SK-N-SH (cell line): ENCODE data around the gene NOX5. TPM values are rescaled to one million over a fixed set of nuclear protein-coding genes. Genes with fewer than 3 reads are reported as not detected.

ENCODE experiments used
- CTCF ChIA-PET: fragments of 300-600, 350-600 bp; formaldehyde crosslinking; extraction: SDS; loops from one replicate; lab custom pipeline; 2021; lab: Yijun Ruan, JAX
- POLR2A ChIA-PET: fragments of 350-600 bp; sonication (Branson Sonifier 250); formaldehyde crosslinking; extraction: SDS; loops from one replicate; lab custom pipeline; 2020; ENCODE audit warnings: antibody characterized with exemption, inconsistent platforms; lab: Yijun Ruan, JAX
- DNase-seq: peaks from one replicate; pipeline ENCODE4 v3.0.0; 2012
- H2AFZ ChIP-seq: fragments of 200-600 bp; sonication (generic); 2 replicates; pipeline ENCODE4 v1.8.1; 2016; ENCODE audit warnings: antibody characterized with exemption, mild to moderate bottlenecking, low read depth
- H3F3A ChIP-seq: fragments of 200-600 bp; sonication (generic); replicated peaks from 2 replicates; pipeline ENCODE3; 2016; ENCODE audit warnings: antibody characterized with exemption, mild to moderate bottlenecking; ENCODE audit not compliant: insufficient read depth
- H3K27ac ChIP-seq, 2 experiments: fragments of 200-500 bp in 1 of 2; fragments of 200-600 bp in 1 of 2; sonication (Bioruptor generic) in 1 of 2; sonication (generic), shearing (Covaris generic) in 1 of 2; 2 replicates each; pipeline versions ENCODE4 v1.5.1 to v1.6.1; 2014 to 2016; ENCODE audit warnings: low read depth in 2 of 2, inconsistent platforms in 1 of 2, low read length in 1 of 2, mild to moderate bottlenecking in 1 of 2, mixed read lengths in 1 of 2
- H3K27me3 ChIP-seq: fragments of 200-600 bp; sonication (generic), shearing (Covaris generic); 2 replicates; pipeline ENCODE4 v1.6.1; 2016; ENCODE audit warnings: mixed run types; ENCODE audit not compliant: insufficient read depth
- H3K36me3 ChIP-seq, 2 experiments: fragments of 200-500 bp in 1 of 2; fragments of 200-600 bp in 1 of 2; sonication (Bioruptor generic) in 1 of 2; sonication (generic) in 1 of 2; replicated peaks in 1 of 2; 2 replicates each; pipeline versions ENCODE3 to v1.5.1; 2014 to 2016; ENCODE audit warnings: low read length in 1 of 2, mild to moderate bottlenecking in 1 of 2; ENCODE audit not compliant: insufficient read depth in 2 of 2, control insufficient read depth in 1 of 2
- H3K4me1 ChIP-seq, 2 experiments: fragments of 200-500 bp in 1 of 2; fragments of 200-600 bp in 1 of 2; sonication (Bioruptor generic) in 1 of 2; sonication (generic), shearing (Covaris generic) in 1 of 2; 2 replicates each; pipeline versions ENCODE4 v1.5.1 to v1.6.1; 2014 to 2016; ENCODE audit warnings: low read depth in 1 of 2, low read length in 1 of 2, mixed run types in 1 of 2; ENCODE audit not compliant: insufficient read depth in 2 of 2, control insufficient read depth in 1 of 2
- H3K4me2 ChIP-seq: fragments of 200-600 bp; sonication (generic), shearing (Covaris generic); 2 replicates; pipeline ENCODE4 v1.6.1; 2017; ENCODE audit warnings: mixed run types
- H3K4me3 ChIP-seq, 2 experiments: fragments of 200-500 bp in 1 of 2; fragments of 200-600 bp in 1 of 2; sonication (Bioruptor generic) in 1 of 2; sonication (generic), shearing (Covaris generic) in 1 of 2; 2 replicates each; pipeline versions ENCODE4 v1.5.1 to v1.8.1; 2014 to 2016; ENCODE audit warnings: low read depth in 2 of 2, inconsistent platforms in 1 of 2, low read length in 1 of 2, mild to moderate bottlenecking in 1 of 2, mixed read lengths in 1 of 2, moderate library complexity in 1 of 2
- H3K79me2 ChIP-seq: fragments of 200-600 bp; sonication (generic); 2 replicates; pipeline ENCODE4 v1.8.1; 2017; ENCODE audit warnings: mild to moderate bottlenecking; ENCODE audit not compliant: insufficient read depth
- H3K9ac ChIP-seq: fragments of 200-600 bp; sonication (generic); 2 replicates; pipeline ENCODE4 v1.6.1; 2017; ENCODE audit warnings: mixed run types
- H3K9me2 ChIP-seq: fragments of 200-600 bp; sonication (generic); 2 replicates; pipeline ENCODE4 v1.6.1; 2017; ENCODE audit warnings: mixed run types
- H3K9me3 ChIP-seq: fragments of 200-600 bp; sonication (generic); 2 replicates; pipeline ENCODE4 v1.6.1; 2017; ENCODE audit warnings: mixed run types, mild to moderate bottlenecking, moderate library complexity
- H4K20me1 ChIP-seq: fragments of 200-600 bp; sonication (generic); 2 replicates; pipeline ENCODE4 v1.6.1; 2017; ENCODE audit warnings: mild to moderate bottlenecking, mixed run types; ENCODE audit not compliant: insufficient read depth
- CTCF ChIP-seq: fragments of 200-600 bp; sonication (generic); IDR thresholded peaks from 2 replicates; pipeline ENCODE4 v1.6.1; 2017; ENCODE audit warnings: antibody characterized with exemption, mild to moderate bottlenecking, moderate library complexity
- EP300 ChIP-seq, 2 experiments: IDR thresholded peaks; 2 replicates each; pipeline versions ENCODE4 v1.4.0 to v1.6.1; 2012; ENCODE audit warnings: borderline replicate concordance in 1 of 2, low read depth in 1 of 2, low read length in 1 of 2
- GABPA ChIP-seq: IDR thresholded peaks from 2 replicates; pipeline ENCODE4 v1.4.0; 2012; ENCODE audit warnings: low read depth, mild to moderate bottlenecking
- IRF3 ChIP-seq: fragments of 150-350 bp; IDR thresholded peaks from 2 replicates; pipeline ENCODE4 v1.6.1; 2016; ENCODE audit warnings: mild to moderate bottlenecking, low read depth, low read length
- JUND ChIP-seq: IDR thresholded peaks from 2 replicates; pipeline ENCODE4 v1.4.0; 2012
- MAX ChIP-seq: IDR thresholded peaks from 2 replicates; pipeline ENCODE4 v1.4.0; 2012; ENCODE audit warnings: low read depth
- MXI1 ChIP-seq: IDR thresholded peaks from 2 replicates; pipeline ENCODE4 v1.6.1; 2012; ENCODE audit warnings: mild to moderate bottlenecking, low read depth, low read length, improper control_type of control experiment
- NRF1 ChIP-seq: IDR thresholded peaks from 2 replicates; pipeline ENCODE4 v1.6.1; 2012; ENCODE audit warnings: low read depth, mild to moderate bottlenecking, low read length
- POLR2AphosphoS5 ChIP-seq: IDR thresholded peaks from 2 replicates; pipeline ENCODE4 v1.6.1; 2012; ENCODE audit warnings: low read depth, low read length
- RCOR1 ChIP-seq: fragments of 150-350 bp; IDR thresholded peaks from 2 replicates; pipeline ENCODE4 v1.6.1; 2017; ENCODE audit warnings: antibody characterized with exemption, low read length
- REST ChIP-seq: IDR thresholded peaks from 2 replicates; pipeline ENCODE4 v1.6.1; 2012; ENCODE audit warnings: mild to moderate bottlenecking, low read depth, low read length, moderate library complexity
- RXRA ChIP-seq: IDR thresholded peaks from 2 replicates; pipeline ENCODE4 v1.4.0; 2012; ENCODE audit warnings: low read depth, mild to moderate bottlenecking, borderline replicate concordance
- SIN3A ChIP-seq: IDR thresholded peaks from 2 replicates; pipeline ENCODE4 v1.6.1; 2012; ENCODE audit warnings: low read depth, mild to moderate bottlenecking, low read length, moderate library complexity, borderline replicate concordance
- SMC3 ChIP-seq: IDR thresholded peaks from 2 replicates; pipeline ENCODE4 v1.6.1; 2012; ENCODE audit warnings: low read depth, low read length, improper control_type of control experiment
- WGBS: methylation state at CpG from one replicate; pipeline ENCODE4 v1.1.6; 2017; ENCODE audit warnings: low lambda C conversion rate; 5-methylcytosine and 5-hydroxymethylcytosine counted together
- polyA plus RNA-seq, 3 experiments: library from polyadenylated mRNA; depleted of rRNA; stranded (reverse); fragments of >200 nt; gene quantifications; 2 replicates each; pipeline ENCODE4 v1.2.3, GENCODE V29; 2012

The NOX5 gene
- polyA plus RNA-seq, 1 of the 3 experiments (the other 2 are of a cell fraction): 0.05 TPM

- no peak overlapping the region for H2AFZ ChIP-seq
- CTCF ChIA-PET: interaction anchor here (1.9 kb wide), 1 partner anchor 26 kb away, joined by 4 read pairs; no protein-coding TSS in a partner anchor
- no peaks in the 10 kb centered on the region for H3K9me3 ChIP-seq
- H3K27me3 ChIP-seq: no peaks in the 10 kb centered on the region; the same call in 1 of the 2 replicates
- no peak overlapping the region for H3K9ac ChIP-seq
- H3F3A ChIP-seq: peaks cover 8% of the 10 kb centered on the region
- H3K4me3 ChIP-seq: no peak overlapping the region
- 66% methylated on average over 5 of the region's 5 CpGs for WGBS
- no peaks in the 10 kb centered on the region for H4K20me1 ChIP-seq
- H3K36me3 ChIP-seq: no peaks in the 10 kb centered on the region
- no peaks in the 10 kb centered on the region for H3K9me2 ChIP-seq
- no peak for DNase-seq
- POLR2A ChIA-PET: no interaction called here
- H3K4me2 ChIP-seq: no peak overlapping the region
- no peak overlapping the region for H3K27ac ChIP-seq
- TF ChIP-seq MAX: no peak
- TF ChIP-seq RCOR1: no peak
- TF ChIP-seq EP300 (IDR thresholded peaks at IDR 0.05; ENCODE audit: borderline replicate concordance in 1 of 2, low read depth in 1 of 2, low read length in 1 of 2): no peak
- no peak for TF ChIP-seq CTCF
- TF ChIP-seq RXRA: no peak
- TF ChIP-seq GABPA: no peak
- no peak for TF ChIP-seq SMC3
- TF ChIP-seq NRF1: no peak
- no peak for TF ChIP-seq SIN3A
- no peak for TF ChIP-seq MXI1
- no peak for TF ChIP-seq REST
- no peak for TF ChIP-seq IRF3
- no peak for TF ChIP-seq JUND
- TF ChIP-seq POLR2AphosphoS5: no peak
- no peaks in the 10 kb centered on the region for H3K79me2 ChIP-seq
- H3K4me1 ChIP-seq: peaks cover 28 to 37% of the 10 kb centered on the region in 2 experiments
Observed at GRCh38 chr15:69085325-69086081, 71.0 kb downstream of the NOX5 start.
